ENCODE data around the gene ROS1.
"Not testable (repeated sequence)": the region's sequence is repeated elsewhere in the genome, so short reads cannot be mapped to it uniquely, and the experiment has no call there.

ROS1 gene

DNA sequence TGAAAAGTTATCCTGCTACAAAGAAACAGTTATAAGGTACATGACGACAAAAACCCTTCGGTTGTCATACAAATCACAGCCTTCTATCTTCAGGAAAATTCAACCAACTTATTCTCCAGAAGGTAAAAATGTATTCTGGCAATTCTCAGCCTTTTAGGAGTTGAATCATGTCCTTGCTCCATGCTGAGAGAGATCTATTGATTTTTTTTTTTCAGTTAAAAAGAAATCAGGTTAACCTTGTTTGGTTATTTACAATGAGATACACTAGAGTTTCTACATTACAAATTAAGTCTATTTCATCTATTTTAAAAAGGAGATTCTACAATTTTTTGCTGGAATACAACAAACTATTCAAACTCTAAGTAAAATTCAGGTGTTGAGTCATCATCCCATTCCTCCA, 45.4 kb downstream of the ROS1 start:
- DNase-seq (ENCODE audit: low spot score), result no peak

- DNase-seq (ENCODE audit: low spot score), result no peak
These were observed 50.3 kb downstream of the ROS1 start for GRCh38 chr6:117375446-117375845.

DNA sequence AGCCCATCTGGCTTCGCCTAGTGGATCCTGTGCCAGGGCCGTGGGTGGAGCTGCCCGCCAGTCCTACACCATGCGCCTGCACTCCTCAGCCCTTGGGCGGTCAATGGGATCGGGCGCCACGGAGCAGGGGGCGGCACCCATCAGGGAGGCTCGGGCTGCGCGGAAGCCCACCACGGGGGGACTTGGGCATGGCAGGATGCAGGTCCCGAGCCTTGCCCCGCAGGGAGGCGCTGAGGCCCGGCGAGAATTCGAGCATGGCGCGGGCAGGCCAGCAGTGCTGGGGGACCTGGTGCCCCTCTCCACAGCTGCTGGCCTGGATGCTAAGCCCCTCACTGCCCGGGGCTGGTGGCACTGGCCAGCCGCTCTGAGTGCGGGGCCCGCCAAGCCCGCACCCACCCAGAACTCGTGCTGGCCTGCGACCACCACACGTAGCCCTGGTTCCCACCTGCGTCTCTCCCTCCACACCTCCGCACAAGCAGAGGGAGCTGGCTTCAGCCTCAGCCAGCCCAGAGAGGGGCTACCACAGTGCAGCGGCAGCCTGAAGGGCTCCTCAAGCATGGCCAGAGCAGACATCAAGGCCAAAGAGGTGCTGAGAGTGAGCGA, 52.4 kb downstream of the ROS1 start:
- no peak for DNase-seq (ENCODE audit: low spot score)

GRCh38 chr6:117372289-117372688, 53.5 kb downstream of the ROS1 start:
- DNase-seq (ENCODE audit: low spot score), result not testable (repeated sequence)

DNA sequence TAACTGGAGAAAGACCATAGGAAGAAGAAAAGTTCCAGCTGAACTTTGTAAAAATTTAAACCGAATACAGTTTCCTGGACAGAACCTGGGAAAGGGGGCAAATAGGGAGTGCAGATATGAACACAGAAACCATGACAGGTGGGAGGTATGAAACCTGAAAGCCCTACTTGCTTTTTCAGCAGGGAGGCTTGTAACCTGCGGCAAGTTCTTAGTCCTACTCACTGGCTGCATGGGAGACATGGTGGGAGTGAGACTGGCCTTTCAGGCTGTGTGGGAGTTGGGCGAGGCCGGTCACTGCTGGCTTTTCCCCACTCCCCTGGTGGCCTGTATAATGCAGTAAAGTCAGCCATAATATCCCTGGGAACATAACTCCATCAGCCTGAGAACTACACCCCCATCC, 54.2 kb downstream of the ROS1 start:
- no peak for DNase-seq (ENCODE audit: low spot score)

GRCh38 chr6:117359581-117359980, 66.2 kb downstream of the ROS1 start:
- DNase-seq (ENCODE audit: low spot score), result no peak

GRCh38 chr6:117354671-117355070, 71.1 kb downstream of the ROS1 start:
- DNase-seq (ENCODE audit: low spot score), result no peak

DNA sequence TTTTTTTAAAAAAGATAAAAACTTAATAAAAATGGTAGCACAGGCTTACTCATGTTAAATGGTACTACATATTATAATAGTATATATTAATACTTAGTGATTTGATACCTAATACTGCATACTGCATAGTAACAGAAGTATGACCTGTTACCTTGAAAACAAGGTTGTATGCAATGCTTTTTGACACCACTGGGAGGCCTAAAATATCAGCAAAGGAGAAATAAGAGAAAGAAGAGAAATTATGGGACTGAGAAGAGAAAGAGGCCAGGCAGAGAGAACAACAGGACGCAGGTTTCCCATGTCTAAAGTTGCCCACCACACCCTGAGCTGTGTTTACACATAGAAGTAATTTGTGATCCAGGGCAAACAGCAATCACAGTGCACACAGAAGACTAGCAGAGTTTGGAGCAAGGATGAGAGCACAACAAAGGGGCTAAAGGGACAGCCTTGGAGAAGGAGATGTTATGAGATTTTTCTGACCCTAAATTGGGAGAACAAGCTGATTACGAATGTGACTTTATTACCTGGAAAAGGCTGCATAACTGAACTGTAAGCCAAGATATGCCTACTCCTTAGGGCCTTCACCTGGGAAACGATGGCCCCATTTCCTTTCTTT, 73.2 kb downstream of the ROS1 start:
- no peak for DNase-seq (ENCODE audit: low spot score)

DNA sequence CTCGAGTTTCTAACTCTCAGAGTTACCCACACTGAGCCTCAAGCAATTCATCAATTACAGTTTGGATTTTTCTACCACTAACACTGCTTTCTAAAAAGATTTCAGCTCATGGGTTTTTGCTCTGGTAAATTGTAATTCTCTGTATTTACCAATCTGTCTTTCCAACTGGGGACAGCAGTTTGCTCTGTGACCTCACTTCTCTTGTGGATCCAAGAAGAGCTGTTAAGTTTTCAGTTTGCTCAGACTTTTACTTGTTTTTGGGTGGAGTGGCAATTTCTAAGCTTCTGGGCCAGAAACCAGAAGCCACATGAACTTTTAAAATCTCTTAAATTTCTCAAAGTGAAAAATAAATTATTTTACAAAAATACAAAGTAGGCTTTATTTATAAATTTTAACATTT, 74.2 kb downstream of the ROS1 start:
- DNase-seq (ENCODE audit: low spot score), result no peak

GRCh38 chr6:117346142-117346930, 79.4 kb downstream of the ROS1 start:
- no peak for DNase-seq (ENCODE audit: low spot score)

DNA sequence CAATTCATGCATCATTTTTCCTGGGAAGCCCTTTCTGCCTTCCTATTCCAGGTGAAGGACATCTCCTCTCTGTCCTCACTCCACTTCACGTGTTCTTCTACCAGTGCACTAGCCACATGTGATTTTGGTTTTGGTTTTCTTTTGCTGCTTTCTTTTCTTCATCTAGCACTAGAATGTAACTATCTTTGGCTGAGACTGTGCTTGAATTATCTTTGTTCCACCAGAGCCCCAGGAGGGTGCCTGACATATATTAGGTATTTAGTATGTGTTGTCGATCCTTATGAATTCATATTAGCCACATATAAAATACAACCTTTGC, 80.5 kb downstream of the ROS1 start:
- no peak for DNase-seq (ENCODE audit: low spot score)

- no peak for DNase-seq (ENCODE audit: low spot score)
These were observed 81.1 kb downstream of the ROS1 start for GRCh38 chr6:117344444-117345291.

GRCh38 chr6:117338567-117338966, 87.2 kb downstream of the ROS1 start:
- no peak for DNase-seq (ENCODE audit: low spot score)

GRCh38 chr6:117329926-117330325, 95.8 kb downstream of the ROS1 start:
- no peak for DNase-seq (ENCODE audit: low spot score)

DNA sequence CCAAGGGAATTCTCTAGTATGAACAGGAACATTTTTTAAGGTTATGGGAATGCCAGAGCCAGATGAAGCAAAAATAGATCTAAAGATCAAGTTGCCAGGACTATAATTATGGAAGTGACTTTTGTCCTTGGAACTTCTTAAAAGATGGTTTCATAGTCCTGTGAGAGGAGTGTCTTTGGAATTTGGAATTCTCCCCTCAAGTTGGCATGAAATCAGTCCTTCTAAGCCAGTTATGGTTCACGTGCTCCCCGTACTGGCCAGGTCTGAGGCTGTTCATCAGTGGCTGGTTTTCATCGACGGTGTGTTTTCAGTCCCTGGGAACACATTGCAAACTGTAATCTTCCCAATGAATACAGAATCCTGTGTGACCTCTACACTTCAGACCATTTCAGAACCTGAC, 97.2 kb downstream of the ROS1 start:
- no peak for DNase-seq (ENCODE audit: low spot score)

DNA sequence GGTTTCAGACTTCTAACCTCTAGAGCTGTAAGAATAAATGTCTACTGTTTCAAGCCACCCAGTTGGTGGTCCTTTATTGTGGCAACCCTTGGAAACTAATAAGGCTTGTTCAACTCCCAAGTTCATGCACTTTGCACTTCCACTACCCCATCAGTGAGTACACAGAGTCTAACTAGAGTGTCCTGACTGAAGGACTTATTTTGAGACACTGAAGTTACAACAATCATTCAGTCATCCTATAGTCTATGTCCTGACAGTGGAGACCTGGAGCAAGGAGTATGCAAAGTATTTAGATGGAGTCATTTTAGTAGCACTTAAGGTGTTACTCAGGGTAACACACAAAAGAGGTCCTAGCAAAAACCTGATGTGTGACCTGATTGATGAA, 97.7 kb downstream of the ROS1 start:
- no peak for DNase-seq (ENCODE audit: low spot score)

DNA sequence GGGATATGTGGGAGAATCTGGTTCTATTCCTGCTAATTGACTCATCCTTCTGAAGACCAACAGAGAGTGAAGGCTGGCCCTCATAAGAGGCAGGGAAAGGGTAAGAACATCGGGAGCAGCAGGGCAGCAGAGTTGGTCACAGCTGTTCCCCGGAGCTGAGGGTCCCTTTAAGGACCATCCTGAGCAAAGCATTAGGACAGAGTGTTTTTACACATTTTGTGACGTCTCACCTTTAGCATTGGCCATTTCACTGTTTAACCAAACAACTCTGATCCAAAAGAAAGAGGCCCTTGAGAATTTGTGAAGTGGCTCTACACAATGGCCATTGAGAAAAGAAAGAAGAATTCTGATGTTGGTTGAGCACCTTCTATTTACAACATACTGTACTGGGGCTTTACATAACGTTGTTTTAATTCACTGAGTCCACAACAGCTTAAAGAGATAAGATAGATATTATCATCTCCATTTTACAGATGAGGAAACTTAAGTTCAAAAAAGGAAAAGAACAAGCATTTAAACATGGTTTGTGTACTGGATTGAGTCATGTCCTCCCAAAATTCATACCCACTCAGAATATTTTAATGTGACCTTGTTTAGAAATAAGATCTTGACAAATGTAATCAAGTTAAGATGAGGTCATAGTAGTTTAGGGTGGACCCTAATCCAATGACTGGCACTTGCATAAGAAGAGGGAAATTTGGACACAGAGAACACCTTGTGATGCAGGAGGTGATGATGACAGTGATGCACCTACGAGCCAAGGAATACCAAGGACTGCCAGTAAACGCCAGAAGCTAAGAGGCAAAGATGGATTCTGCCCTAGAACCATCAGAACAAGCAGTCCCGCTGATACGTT, 98.4 kb downstream of the ROS1 start:
- DNase-seq (ENCODE audit: low spot score), result no peak

DNA sequence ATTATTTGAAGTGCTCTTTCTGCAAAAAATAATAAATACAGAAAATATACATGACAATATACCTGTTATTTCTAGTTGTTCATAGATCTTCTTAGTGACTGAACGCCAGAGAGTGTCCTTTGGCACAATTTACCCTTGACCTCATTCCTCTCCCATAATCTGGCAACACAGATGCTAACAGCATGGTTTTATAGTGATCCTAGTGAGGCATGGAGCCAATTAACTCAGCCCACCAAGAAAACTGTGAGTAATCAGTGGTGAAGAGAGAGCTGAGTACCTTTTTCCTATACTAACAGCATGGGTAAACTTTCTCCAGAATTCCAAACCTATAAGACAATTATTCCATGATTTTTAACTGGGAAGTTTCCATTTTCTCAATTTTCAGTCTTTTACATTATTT, 99.3 kb downstream of the ROS1 start:
- no peak for DNase-seq (ENCODE audit: low spot score)

DNA sequence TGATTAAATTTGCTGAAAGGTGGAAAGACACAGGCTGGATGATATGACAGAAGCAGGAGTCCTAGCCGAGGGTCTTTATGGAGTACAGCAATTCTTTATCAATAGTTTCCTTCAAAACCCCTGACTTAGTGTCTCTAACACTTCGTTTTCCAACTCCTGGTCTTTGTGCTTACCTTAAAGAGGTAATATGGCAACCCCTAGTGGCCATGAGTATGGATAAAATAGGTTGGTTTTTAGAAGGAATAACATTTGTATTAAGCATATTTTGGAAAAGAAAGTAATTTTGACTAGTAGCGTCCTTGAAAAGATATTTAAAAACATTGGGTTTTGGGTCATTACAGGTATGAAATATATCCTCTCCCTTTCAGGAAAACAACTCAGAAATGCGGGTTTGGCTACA, 108.5 kb downstream of the ROS1 start:
- DNase-seq (ENCODE audit: low spot score), result no peak

GRCh38 chr6:117311726-117312125, 114.0 kb downstream of the ROS1 start:
- no peak for DNase-seq (ENCODE audit: low spot score)

DNA sequence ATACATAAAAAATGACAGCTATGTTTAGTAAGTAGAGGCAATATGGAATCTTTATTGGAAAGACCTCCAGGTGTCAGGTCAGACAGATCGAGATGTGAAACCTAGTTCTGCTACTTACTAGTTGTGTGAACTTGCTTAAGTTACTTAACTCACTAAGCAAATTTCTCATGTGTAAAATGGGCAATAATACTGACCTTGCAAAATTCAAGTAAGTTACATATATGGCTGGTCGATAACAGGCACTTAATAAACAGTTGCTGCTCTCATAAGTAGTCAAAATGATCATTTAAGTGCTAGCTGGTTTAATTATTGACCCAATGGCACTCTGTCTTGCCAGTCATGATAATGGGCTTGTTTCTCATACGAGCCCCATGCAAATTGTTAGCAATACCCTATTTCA, 114.4 kb downstream of the ROS1 start:
- no peak for DNase-seq (ENCODE audit: low spot score)

GRCh38 chr6:117309611-117310010, 116.1 kb downstream of the ROS1 start:
- DNase-seq (ENCODE audit: low spot score), result no peak
